PFSK-1 (cell line): Measurements from ENCODE around the gene CCDC195.

Source experiments
- FOXP2 ChIP-seq: optimal IDR thresholded peaks from 2 replicates; pipeline ENCODE3; 2011; ENCODE audit warnings: borderline replicate concordance, control low read depth, inconsistent platforms; ENCODE audit not compliant: insufficient read depth; ENCODE audit errors: extremely low read length, extremely low read depth
- POLR2AphosphoS5 ChIP-seq: IDR thresholded peaks from 2 replicates; pipeline ENCODE4 v1.6.1; 2012; ENCODE audit warnings: low read depth, mild to moderate bottlenecking, control low read depth, low read length, moderate library complexity
- REST ChIP-seq, 2 experiments: IDR thresholded peaks; 2 replicates each; pipeline versions ENCODE4 v1.6.1 to v1.8.0; 2011 to 2012; ENCODE audit warnings: low read depth in 2 of 2, low read length in 2 of 2, control low read depth in 1 of 2, inconsistent platforms in 1 of 2, mild to moderate bottlenecking in 1 of 2, moderate library complexity in 1 of 2; ENCODE audit not compliant: insufficient read depth in 1 of 2
- SIN3A ChIP-seq: IDR thresholded peaks from 2 replicates; pipeline ENCODE4 v1.6.1; 2012; ENCODE audit warnings: mild to moderate bottlenecking, low read length, moderate library complexity, borderline replicate concordance; ENCODE audit not compliant: insufficient read depth
- TAF1 ChIP-seq: IDR thresholded peaks from 2 replicates; pipeline ENCODE4 v1.6.1; 2012; ENCODE audit warnings: low read length, control low read depth, borderline replicate concordance; ENCODE audit not compliant: insufficient read depth

DNA sequence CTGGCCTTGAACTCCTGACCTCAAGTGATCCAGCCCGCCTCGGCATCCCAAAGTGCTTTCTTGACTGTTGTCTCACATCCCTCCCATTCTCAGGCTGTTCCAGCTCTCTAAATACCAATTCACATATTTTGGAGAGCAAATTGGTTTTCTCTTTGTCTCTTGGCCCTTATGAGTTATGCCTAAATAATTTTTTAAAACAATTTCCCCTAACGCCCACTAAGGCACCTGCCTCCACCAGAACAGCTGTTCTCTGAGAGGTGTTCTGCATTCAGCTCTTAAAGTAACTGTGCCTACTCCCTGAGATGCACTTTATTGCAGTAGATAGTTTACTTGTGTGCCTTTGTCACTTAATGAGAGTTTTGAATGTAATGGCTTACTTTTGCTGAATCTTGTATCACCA is 6.9 kb downstream of the CCDC195 start:
- TF ChIP-seq POLR2AphosphoS5: no peak
- no peak for TF ChIP-seq TAF1
- no peak for TF ChIP-seq REST (IDR thresholded peaks at IDR 0.05; ENCODE audit: insufficient read depth in 1 of 2, low read depth in 2 of 2, low read length in 2 of 2)
- TF ChIP-seq SIN3A: no peak
- TF ChIP-seq FOXP2: no peak
